Measurements from ENCODE around the gene BRINP2.

- TF ChIP-seq POLR2A (IDR thresholded peaks at IDR 0.05) (no peak), CTCF (IDR thresholded peaks at IDR 0.05) (no peak)
Observed at GRCh38 chr1:177311586-177311985, 140.8 kb downstream of the BRINP2 start.

Measured in right lobe of liver (tissue), 4 donors.